MM.1S (cell line): ENCODE data around the gene RHBDL2.
"Not testable (repeated sequence)": the region's sequence is repeated elsewhere in the genome, so short reads cannot be mapped to it uniquely, and the experiment has no call there.

Experiments used
- CTCF ChIP-seq: fragments of 300-600 bp; sonication (generic); IDR thresholded peaks from 2 replicates; pipeline ENCODE4 v1.5.1; 2016; ENCODE audit warnings: antibody characterized with exemption, low read length, mixed read lengths
- EZH2 ChIP-seq: fragments of 300-600 bp; sonication (generic); optimal IDR thresholded peaks from 2 replicates; pipeline ENCODE3; 2017; ENCODE audit warnings: low read depth, mild to moderate bottlenecking, antibody characterized with exemption, low read length, mixed read lengths
- EZH2phosphoT487 ChIP-seq: fragments of 300-600 bp; sonication (generic); IDR thresholded peaks from 2 replicates; pipeline ENCODE4 v1.6.1; 2018; ENCODE audit warnings: antibody characterized with exemption, low read length

- TF ChIP-seq EZH2, CTCF, EZH2phosphoT487: not testable (repeated sequence)
These were observed 36.6 kb upstream of the RHBDL2 start for GRCh38 chr1:38978245-38978542.
